A673 (cell line): ENCODE results near the gene PRDM16. TPM values are rescaled to one million over a fixed set of nuclear protein-coding genes. Genes with fewer than 3 reads are reported as not detected.

Source experiments
- BruUV-seq: library from RNA; stranded (reverse); fragments of 400-500 nt; replicated peaks from 2 replicates; lab custom pipeline; 2021; lab: Mats Ljungman, UMichigan
- CTCF ChIA-PET: fragments of 300-600 bp; sonication (Branson Sonifier 250); formaldehyde crosslinking; loops from one replicate; lab custom pipeline; 2022; ENCODE audit warnings: antibody characterized with exemption; lab: Charles Lee
- POLR2A ChIA-PET: fragments of 300-600 bp; sonication (Branson Sonifier 250); formaldehyde crosslinking; loops from one replicate; lab custom pipeline; 2022; ENCODE audit warnings: antibody characterized with exemption; ENCODE audit not compliant: low non-redundant PET; lab: Charles Lee
- DNase-seq: peaks from one replicate; pipeline ENCODE4 v3.0.0-alpha.2; 2015; ENCODE audit warnings: low spot score
- H3K27ac ChIP-seq: fragments of 200-600 bp; sonication (generic); 2 replicates; pipeline ENCODE4 v1.5.1; 2016; ENCODE audit warnings: mixed run types, low read depth, mild to moderate bottlenecking, mixed read lengths, antibody characterized with exemption, low read length; ENCODE audit not compliant: poor library complexity, severe bottlenecking
- H3K27me3 ChIP-seq: fragments of 200-600 bp; sonication (generic); replicated peaks from 2 replicates; pipeline ENCODE4 v1.6.1; 2017; ENCODE audit warnings: mixed run types, low read depth, mild to moderate bottlenecking, mixed read lengths, antibody characterized with exemption, low read length; ENCODE audit not compliant: insufficient read depth, poor library complexity
- H3K36me3 ChIP-seq: fragments of 200-600 bp; sonication (generic); 2 replicates; pipeline ENCODE4 v1.6.1; 2016; ENCODE audit warnings: mixed run types, mild to moderate bottlenecking, mixed read lengths, antibody characterized with exemption, low read length; ENCODE audit not compliant: insufficient read depth, poor library complexity, severe bottlenecking
- H3K4me1 ChIP-seq: fragments of 200-600 bp; sonication (generic); 2 replicates; pipeline ENCODE4 v1.6.1; 2017; ENCODE audit warnings: mixed run types, mild to moderate bottlenecking, mixed read lengths, antibody characterized with exemption, low read length; ENCODE audit not compliant: insufficient read depth, poor library complexity, severe bottlenecking
- H3K4me3 ChIP-seq: fragments of 200-600 bp; sonication (generic); 2 replicates; pipeline ENCODE4 v1.5.1; 2016; ENCODE audit warnings: low read depth, mixed run types, mild to moderate bottlenecking, mixed read lengths, low read length; ENCODE audit not compliant: poor library complexity, severe bottlenecking
- H3K9me3 ChIP-seq: fragments of 200-600 bp; sonication (generic); 2 replicates; pipeline ENCODE4 v1.6.1; 2016; ENCODE audit warnings: mixed run types, low read depth, mild to moderate bottlenecking, mixed read lengths, antibody characterized with exemption, low read length; ENCODE audit not compliant: poor library complexity, severe bottlenecking
- EZH2 ChIP-seq: fragments of 200-600 bp; sonication (generic); IDR thresholded peaks from 2 replicates; pipeline ENCODE4 v1.6.1; 2017; ENCODE audit warnings: borderline replicate concordance, low read depth, mild to moderate bottlenecking, mixed read lengths, antibody characterized with exemption, low read length; ENCODE audit not compliant: poor library complexity, severe bottlenecking
- intact Hi-C: fragments of 100-400 bp; cut with micrococcal nuclease; formaldehyde crosslinking; loops from one replicate; pipeline ENCODE4 v1.10.0; 2022; ENCODE audit not compliant: unreplicated experiment
- total RNA-seq: library from RNA; stranded (reverse); gene quantifications from 2 replicates; pipeline ENCODE4 v1.2.3, GENCODE V29; 2021
- TF ChIP-seq, protein P1 (sequence below): fragments of 300-800, 200-600 bp; sonication (generic); conservative IDR thresholded peaks from 2 replicates; pipeline ENCODE4 v1.5.1; 2017; ENCODE audit warnings: low read depth, mild to moderate bottlenecking, antibody characterized with exemption, low read length, moderate library complexity, mixed read lengths

Gene PRDM16
- total RNA-seq, 1 experiment from 2014 or later: 0.49 TPM

DNA sequence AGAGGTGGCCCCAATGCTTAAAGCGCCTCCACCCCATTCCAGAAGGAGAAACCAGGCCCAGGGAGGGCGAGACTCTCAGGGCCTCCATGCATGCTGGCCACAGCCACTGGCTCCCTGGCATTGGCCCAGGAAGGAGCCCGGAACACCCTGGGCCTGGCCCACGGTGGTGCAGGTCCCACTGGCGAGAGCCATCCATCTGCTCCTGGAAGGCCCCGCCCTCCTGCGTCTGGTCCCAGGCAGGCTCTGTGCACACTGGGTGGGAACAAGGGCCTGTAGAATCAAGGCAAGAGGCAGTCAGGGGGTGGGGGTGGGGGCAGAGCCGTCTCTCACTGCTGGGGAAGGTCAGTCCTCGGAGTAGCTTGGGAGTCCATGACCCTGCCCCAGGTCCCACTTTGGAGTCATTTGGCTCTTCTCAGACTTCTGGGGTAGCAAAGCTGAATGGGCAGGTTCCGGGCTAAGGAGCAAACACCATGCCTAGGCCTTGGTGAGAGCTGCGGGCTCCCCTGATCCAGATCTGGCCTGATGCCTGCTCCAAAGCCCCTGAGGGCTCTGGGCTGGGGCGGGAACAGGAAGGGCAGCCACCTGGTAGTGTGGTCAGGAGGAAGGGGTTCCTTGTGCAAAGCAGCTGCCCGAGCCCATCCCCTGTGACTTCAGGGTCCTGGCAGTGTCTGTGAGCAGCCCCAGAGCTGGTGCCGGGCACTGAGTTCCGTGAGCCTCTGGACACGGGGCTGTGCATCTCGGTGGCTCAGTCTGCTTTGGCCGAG is 278.4 kb downstream of the PRDM16 start:
- Histone ChIP-seq H3K27ac (no peak overlapping the region), H3K4me3 (no peak overlapping the region), H3K36me3 (no peaks in the 10 kb centered on the region), H3K9me3 (peaks cover 16% of the 10 kb centered on the region), H3K27me3 (no peaks in the 10 kb centered on the region), H3K4me1 (peaks cover 9% of the 10 kb centered on the region)
- ChIA-PET CTCF (no interaction called here), POLR2A (no interaction called here)
- intact Hi-C loops: no loop called here
- BruUV-seq: no TSS peak
- no peak for TF ChIP-seq EZH2
- TF ChIP-seq, protein P1, sequence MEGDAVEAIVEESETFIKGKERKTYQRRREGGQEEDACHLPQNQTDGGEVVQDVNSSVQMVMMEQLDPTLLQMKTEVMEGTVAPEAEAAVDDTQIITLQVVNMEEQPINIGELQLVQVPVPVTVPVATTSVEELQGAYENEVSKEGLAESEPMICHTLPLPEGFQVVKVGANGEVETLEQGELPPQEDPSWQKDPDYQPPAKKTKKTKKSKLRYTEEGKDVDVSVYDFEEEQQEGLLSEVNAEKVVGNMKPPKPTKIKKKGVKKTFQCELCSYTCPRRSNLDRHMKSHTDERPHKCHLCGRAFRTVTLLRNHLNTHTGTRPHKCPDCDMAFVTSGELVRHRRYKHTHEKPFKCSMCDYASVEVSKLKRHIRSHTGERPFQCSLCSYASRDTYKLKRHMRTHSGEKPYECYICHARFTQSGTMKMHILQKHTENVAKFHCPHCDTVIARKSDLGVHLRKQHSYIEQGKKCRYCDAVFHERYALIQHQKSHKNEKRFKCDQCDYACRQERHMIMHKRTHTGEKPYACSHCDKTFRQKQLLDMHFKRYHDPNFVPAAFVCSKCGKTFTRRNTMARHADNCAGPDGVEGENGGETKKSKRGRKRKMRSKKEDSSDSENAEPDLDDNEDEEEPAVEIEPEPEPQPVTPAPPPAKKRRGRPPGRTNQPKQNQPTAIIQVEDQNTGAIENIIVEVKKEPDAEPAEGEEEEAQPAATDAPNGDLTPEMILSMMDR: no peak
- DNase-seq: no peak

DNA sequence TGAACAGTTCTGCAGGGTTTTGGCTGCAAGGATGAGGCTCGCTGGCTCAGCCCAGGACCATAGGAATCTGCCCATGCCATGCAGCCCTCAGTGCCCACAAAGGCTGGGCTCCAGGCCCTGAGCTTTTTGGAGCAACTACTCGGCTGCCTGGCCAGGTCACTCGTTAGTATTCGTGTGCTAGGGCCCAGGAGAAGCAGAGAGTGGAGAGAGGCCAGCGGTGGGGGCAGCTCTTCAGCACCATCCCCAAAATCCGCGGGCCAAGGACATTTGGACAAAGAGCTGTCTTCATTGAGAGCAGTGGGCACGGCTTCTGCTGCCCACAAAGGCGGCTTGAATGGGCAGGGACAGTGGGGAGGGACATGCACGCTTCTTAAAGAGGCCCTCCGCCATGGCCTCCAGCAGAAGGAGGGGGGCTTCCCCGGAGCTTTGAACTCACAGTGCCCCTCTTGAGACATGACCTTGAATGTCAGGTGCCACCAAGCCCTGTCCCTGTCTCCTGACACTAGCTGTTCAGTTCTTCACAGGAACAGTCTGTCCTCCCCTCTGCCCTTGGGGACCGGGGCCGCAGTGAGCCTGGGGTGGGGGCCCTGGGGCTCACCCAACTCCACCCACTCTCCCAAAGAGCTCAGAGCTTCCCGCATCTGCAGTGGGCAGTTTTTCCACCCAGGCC is 279.3 kb downstream of the PRDM16 start:
- no peak overlapping the region for H3K4me3 ChIP-seq
- ChIA-PET CTCF (no interaction called here), POLR2A (no interaction called here)
- DNase-seq: no peak
- H3K9me3 ChIP-seq: peaks cover 12% of the 10 kb centered on the region
- peaks cover 15% of the 10 kb centered on the region for H3K4me1 ChIP-seq
- no peak overlapping the region for H3K27ac ChIP-seq
- H3K27me3 ChIP-seq: no peaks in the 10 kb centered on the region
- intact Hi-C loops: no loop called here
- no peak for TF ChIP-seq EZH2
- TF ChIP-seq, protein P1: no peak
- BruUV-seq: no TSS peak
- no peaks in the 10 kb centered on the region for H3K36me3 ChIP-seq

DNA sequence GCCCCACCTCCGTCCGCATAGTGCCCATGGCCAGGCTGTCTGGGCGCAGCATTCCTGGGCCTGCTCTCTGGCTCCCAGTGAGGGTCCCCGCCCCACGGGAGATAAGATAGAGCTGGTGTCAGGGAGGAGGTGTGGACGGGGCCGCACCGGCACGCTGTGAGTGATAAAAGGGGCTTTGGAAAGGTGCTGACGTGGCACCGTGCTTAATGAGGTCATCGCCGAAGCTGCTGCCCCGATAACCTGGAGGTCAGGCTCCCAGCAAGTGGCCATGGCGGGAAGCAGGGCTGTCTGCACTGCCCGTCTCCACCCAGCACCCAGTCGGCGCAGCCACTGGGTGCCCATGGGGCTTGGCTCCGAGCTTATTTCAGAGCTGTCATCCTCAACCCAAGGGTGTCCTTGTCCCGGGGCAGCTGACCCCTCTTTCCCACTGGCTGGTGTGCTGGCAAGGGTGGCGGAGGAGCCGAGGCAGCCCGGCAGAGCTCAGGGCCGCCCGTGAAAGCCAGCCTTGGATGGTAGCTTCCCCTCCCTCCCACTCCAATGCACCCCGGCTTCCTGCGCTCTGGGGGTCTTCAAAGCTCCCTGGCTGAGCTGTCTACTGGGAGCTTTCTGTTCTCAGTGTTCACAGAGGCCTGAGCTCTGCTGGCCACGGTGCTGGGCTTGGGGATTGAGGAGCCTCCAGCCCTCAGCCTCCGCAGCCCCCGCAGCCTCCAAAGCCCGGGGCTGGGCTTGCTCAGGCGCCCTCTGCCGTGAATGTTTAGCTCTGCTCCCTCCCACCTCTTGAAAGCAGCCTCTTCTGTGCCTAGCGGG is 280.4 kb downstream of the PRDM16 start:
- Histone ChIP-seq H3K4me3 (no peak overlapping the region), H3K36me3 (no peaks in the 10 kb centered on the region), H3K27me3 (no peaks in the 10 kb centered on the region), H3K27ac (no peak overlapping the region), H3K9me3 (peaks cover 6% of the 10 kb centered on the region), H3K4me1 (peaks cover 15% of the 10 kb centered on the region)
- CTCF ChIA-PET: interaction anchor here (0.5 to 0.6 kb wide), 3 partner anchors 76 to 961 kb away, joined by 4 to 7 read pairs (median 5); no protein-coding TSS in a partner anchor
- POLR2A ChIA-PET: no interaction called here
- intact Hi-C loops: no loop called here
- TF ChIP-seq, protein P1: peak; percentile 53
- no peak for TF ChIP-seq EZH2
- no TSS peak for BruUV-seq
- DNase-seq: peak; percentile 33
